Activated CD4-positive, alpha-beta T cell treated with anti-CD3 and anti-CD28 coated beads, Interleukin-2, amount 10 ng/mL, durations not matched to agents 24 days and 14 days (primary cell): Measurements from ENCODE around the gene CCDC152. TPM values are rescaled to one million over a fixed set of nuclear protein-coding genes. Genes with fewer than 3 reads are reported as not detected.
"Not testable (repeated sequence)": the region's sequence is repeated elsewhere in the genome, so short reads cannot be mapped to it uniquely, and the experiment has no call there.

Experiments
- DNase-seq: peaks from one replicate; pipeline ENCODE4 v3.0.0; 2022
- H3K27ac Mint-ChIP-seq: one replicate; pipeline ENCODE4 v1.8.0; 2022; ENCODE audit warnings: mild to moderate bottlenecking, mixed read lengths
- H3K27me3 Mint-ChIP-seq: one replicate; pipeline ENCODE4 v1.8.0; 2022; ENCODE audit warnings: mixed read lengths
- H3K36me3 Mint-ChIP-seq: one replicate; pipeline ENCODE4 v1.8.0; 2022; ENCODE audit warnings: low read depth, mild to moderate bottlenecking, mixed read lengths
- H3K4me1 Mint-ChIP-seq: one replicate; pipeline ENCODE4 v1.8.0; 2021; ENCODE audit warnings: mixed read lengths
- H3K4me3 Mint-ChIP-seq: one replicate; pipeline ENCODE4 v1.8.0; 2022; ENCODE audit warnings: mild to moderate bottlenecking, moderate library complexity, mixed read lengths
- H3K9me3 Mint-ChIP-seq: one replicate; pipeline ENCODE4 v1.8.0; 2021; ENCODE audit warnings: mixed read lengths
- intact Hi-C: fragments of 100-400 bp; cut with micrococcal nuclease; formaldehyde crosslinking; loops from one replicate; pipeline ENCODE4 v1.15.1; 2023
- total RNA-seq: library from RNA; stranded (reverse); gene quantifications from 2 replicates; pipeline ENCODE4 v1.2.3, GENCODE V29; 2022

The CCDC152 gene
- total RNA-seq, 1 donor from 2014 or later: 6.9 TPM

GRCh38 chr5:42837601-42838000 lies 81.0 kb downstream of the CCDC152 start:
- intact Hi-C loops: no loop called here
- DNase-seq: no peak
- no peaks in the 10 kb centered on the region for H3K4me1 Mint-ChIP-seq
- no peaks in the 10 kb centered on the region for H3K9me3 Mint-ChIP-seq
- no peaks in the 10 kb centered on the region for H3K36me3 Mint-ChIP-seq
- no peak overlapping the region for H3K27ac Mint-ChIP-seq
- peaks cover 6% of the 10 kb centered on the region for H3K27me3 Mint-ChIP-seq
- H3K4me3 Mint-ChIP-seq: no peak overlapping the region

- DNase-seq: no peak
- no peak overlapping the region for H3K27ac Mint-ChIP-seq
- H3K4me3 Mint-ChIP-seq: no peak overlapping the region
- H3K9me3 Mint-ChIP-seq: no peaks in the 10 kb centered on the region
- no peaks in the 10 kb centered on the region for H3K36me3 Mint-ChIP-seq
- intact Hi-C loops: no loop called here
- H3K4me1 Mint-ChIP-seq: no peaks in the 10 kb centered on the region
- H3K27me3 Mint-ChIP-seq: peaks cover 6% of the 10 kb centered on the region
These were observed 82.6 kb downstream of the CCDC152 start for GRCh38 chr5:42839196-42839595.

GRCh38 chr5:42840269-42840668 lies 83.7 kb downstream of the CCDC152 start:
- intact Hi-C loops: no loop called here
- Mint-ChIP-seq H3K27me3 (peaks cover 6% of the 10 kb centered on the region), H3K4me1 (no peaks in the 10 kb centered on the region), H3K27ac (no peak overlapping the region), H3K4me3 (no peak overlapping the region), H3K36me3 (no peaks in the 10 kb centered on the region), H3K9me3 (no peaks in the 10 kb centered on the region)
- no peak for DNase-seq

- intact Hi-C loops: no loop called here
- Mint-ChIP-seq H3K9me3 (no peaks in the 10 kb centered on the region), H3K36me3 (no peaks in the 10 kb centered on the region), H3K4me3 (no peak overlapping the region), H3K27ac (no peak overlapping the region), H3K27me3 (peaks cover 6% of the 10 kb centered on the region), H3K4me1 (no peaks in the 10 kb centered on the region)
- DNase-seq: no peak
These were observed 84.4 kb downstream of the CCDC152 start for GRCh38 chr5:42840842-42841567.

GRCh38 chr5:42842921-42843641 lies 86.5 kb downstream of the CCDC152 start:
- intact Hi-C loops: no loop called here
- Mint-ChIP-seq H3K9me3 (no peaks in the 10 kb centered on the region), H3K4me3 (no peak overlapping the region), H3K4me1 (no peaks in the 10 kb centered on the region), H3K36me3 (no peaks in the 10 kb centered on the region), H3K27ac (no peak overlapping the region), H3K27me3 (peaks cover 7% of the 10 kb centered on the region)
- no peak for DNase-seq

- intact Hi-C loops: no loop called here
- Mint-ChIP-seq H3K27me3 (peaks cover 5% of the 10 kb centered on the region), H3K9me3 (no peaks in the 10 kb centered on the region), H3K36me3 (no peaks in the 10 kb centered on the region), H3K4me3 (no peak overlapping the region), H3K4me1 (no peaks in the 10 kb centered on the region), H3K27ac (no peak overlapping the region)
- DNase-seq: no peak
These were observed 87.2 kb downstream of the CCDC152 start for GRCh38 chr5:42843675-42844292.

GRCh38 chr5:42844408-42844807 lies 87.8 kb downstream of the CCDC152 start:
- DNase-seq, H3K9me3 Mint-ChIP-seq, H3K36me3 Mint-ChIP-seq, intact Hi-C loops, H3K4me3 Mint-ChIP-seq, H3K27me3 Mint-ChIP-seq, H3K27ac Mint-ChIP-seq, H3K4me1 Mint-ChIP-seq: not testable (repeated sequence)

GRCh38 chr5:42848545-42848944 lies 91.9 kb downstream of the CCDC152 start:
- peaks cover 9% of the 10 kb centered on the region for H3K27me3 Mint-ChIP-seq
- no peaks in the 10 kb centered on the region for H3K4me1 Mint-ChIP-seq
- intact Hi-C loops: no loop called here
- no peak overlapping the region for H3K4me3 Mint-ChIP-seq
- DNase-seq: no peak
- no peak overlapping the region for H3K27ac Mint-ChIP-seq
- H3K36me3 Mint-ChIP-seq: no peaks in the 10 kb centered on the region
- H3K9me3 Mint-ChIP-seq: no peaks in the 10 kb centered on the region

- no peak for DNase-seq
- no peaks in the 10 kb centered on the region for H3K9me3 Mint-ChIP-seq
- H3K27ac Mint-ChIP-seq: no peak overlapping the region
- H3K4me1 Mint-ChIP-seq: no peaks in the 10 kb centered on the region
- intact Hi-C loops: no loop called here
- no peaks in the 10 kb centered on the region for H3K36me3 Mint-ChIP-seq
- peaks cover 7% of the 10 kb centered on the region for H3K27me3 Mint-ChIP-seq
- H3K4me3 Mint-ChIP-seq: no peak overlapping the region
These were observed 94.9 kb downstream of the CCDC152 start for GRCh38 chr5:42851481-42851880.

Other genes starting within 250 kb of the CCDC152 start
- not detected in 2 replicates for gene SELENOP, start 55.1 kb downstream of the CCDC152 start, total RNA-seq